ENCODE results near the gene ANXA10. TPM values are rescaled to one million over a fixed set of nuclear protein-coding genes. Genes with fewer than 3 reads are reported as not detected.

ANXA10 gene
- total and polyA plus RNA-seq, 2 donors (not counting 3 experiments of a cell fraction or from before 2014, with no cell fraction given): not detected

GRCh38 chr4:168177546-168178149 is 85.3 kb downstream of the ANXA10 start:
- no peak for DNase-seq (ENCODE audit: low read depth, low spot score)
- CTCF ChIA-PET: no interaction called here
- Histone ChIP-seq H3K36me3 (ENCODE audit: control insufficient read depth in 2 of 2, extremely low read depth in 1 of 2, insufficient read depth in 2 of 2, low read length in 2 of 2) (no peaks in the 10 kb centered on the region), H3K9ac (replicated peaks; ENCODE audit: extremely low read depth, insufficient read depth, low read length) (no peak overlapping the region), H3K4me1 (ENCODE audit: control insufficient read depth, extremely low read depth, insufficient read depth, low read length) (peaks cover 3% of the 10 kb centered on the region), H3K79me2 (ENCODE audit: control insufficient read depth, insufficient read depth, low read length) (no peaks in the 10 kb centered on the region), H2AFZ (ENCODE audit: low read depth, low read length) (no peak overlapping the region), H3K27me3 (ENCODE audit: control insufficient read depth in 2 of 2, insufficient read depth in 2 of 2, low read length in 2 of 2) (no peaks in the 10 kb centered on the region), H3K4me3 (replicated peaks in 1 of 3; ENCODE audit: insufficient read depth in 1 of 3, low read depth in 1 of 3, low read length in 3 of 3) (no peak overlapping the region), H3K9me1 (replicated peaks; ENCODE audit: control insufficient read depth, extremely low read depth, insufficient read depth, low read length) (no peaks in the 10 kb centered on the region), H3K4me2 (ENCODE audit: insufficient read depth, low read length) (no peak overlapping the region), H3K9me3 (replicated peaks; ENCODE audit: control insufficient read depth, insufficient read depth, low read length) (no peaks in the 10 kb centered on the region), H3K27ac (ENCODE audit: insufficient read depth, low read depth, low read length) (no peak overlapping the region), H4K20me1 (replicated peaks; ENCODE audit: control insufficient read depth, extremely low read depth, insufficient read depth, low read length) (no peaks in the 10 kb centered on the region)
- FAIRE-seq: peak; percentile 52
- no peak for TF ChIP-seq POLR2A (IDR thresholded peaks at IDR 0.05; ENCODE audit: low read depth, low read length)
- no peak for TF ChIP-seq CTCF (IDR thresholded peaks at IDR 0.05; ENCODE audit: extremely low read depth in 1 of 2, insufficient read depth in 1 of 2, low read depth in 1 of 2, low read length in 2 of 2)
- TF ChIP-seq EZH2 (IDR thresholded peaks at IDR 0.05; ENCODE audit: borderline replicate concordance, low read depth, low read length, severe bottlenecking): no peak
- no peak for TF ChIP-seq GATA2 (IDR thresholded peaks at IDR 0.05; ENCODE audit: insufficient read depth, insufficient read length, low read depth, low read length)
- no peak for TF ChIP-seq JUN (IDR thresholded peaks at IDR 0.05; ENCODE audit: borderline replicate concordance, insufficient read depth, insufficient read length, low read depth)
- dilution Hi-C loops (cut with MboI; ENCODE audit: extremely low pct_ligation_motif_present, low sequenced_read_pairs) (no loop called here), intact Hi-C loops (cut with micrococcal nuclease) (no loop called here)
- BruUV-seq (replicated peaks): no TSS peak
- POLR2A ChIA-PET: no interaction called here
